Muscle layer of colon (tissue), 2 donors: Measurements from ENCODE around the gene CYP2U1.
"Not testable (repeated sequence)": the region's sequence is repeated elsewhere in the genome, so short reads cannot be mapped to it uniquely, and the experiment has no call there.

Experiments used
- H3K27ac ChIP-seq: one replicate; pipeline ENCODE4 v1.7.0; 2013; ENCODE audit warnings: low read depth, mild to moderate bottlenecking, low read length, moderate library complexity
- H3K27me3 ChIP-seq, 2 donors: one replicate each; pipeline ENCODE4 v1.7.0; 2013; ENCODE audit warnings: low read length in 2 of 2, mild to moderate bottlenecking in 2 of 2; ENCODE audit not compliant: insufficient read depth in 2 of 2, control insufficient read depth in 1 of 2
- H3K36me3 ChIP-seq: one replicate; pipeline ENCODE4 v1.7.0; 2013; ENCODE audit warnings: mild to moderate bottlenecking, low read length; ENCODE audit not compliant: insufficient read depth
- H3K4me1 ChIP-seq: one replicate; pipeline ENCODE4 v1.7.0; 2013; ENCODE audit warnings: mild to moderate bottlenecking, low read length; ENCODE audit not compliant: insufficient read depth
- H3K4me3 ChIP-seq, 2 donors: one replicate each; pipeline ENCODE4 v1.7.0; 2013; ENCODE audit warnings: low read length in 2 of 2, low read depth in 1 of 2, mild to moderate bottlenecking in 1 of 2, moderate library complexity in 1 of 2
- H3K9ac ChIP-seq: one replicate; pipeline ENCODE4 v1.7.0; 2013; ENCODE audit warnings: low read length
- H3K9me3 ChIP-seq: one replicate; pipeline ENCODE4 v1.7.0; 2013; ENCODE audit warnings: mild to moderate bottlenecking, low read length
- donor health status: abdominal sarcoma.
- donor health status: Adenocarcinoma of cecum.

The CYP2U1 gene

DNA sequence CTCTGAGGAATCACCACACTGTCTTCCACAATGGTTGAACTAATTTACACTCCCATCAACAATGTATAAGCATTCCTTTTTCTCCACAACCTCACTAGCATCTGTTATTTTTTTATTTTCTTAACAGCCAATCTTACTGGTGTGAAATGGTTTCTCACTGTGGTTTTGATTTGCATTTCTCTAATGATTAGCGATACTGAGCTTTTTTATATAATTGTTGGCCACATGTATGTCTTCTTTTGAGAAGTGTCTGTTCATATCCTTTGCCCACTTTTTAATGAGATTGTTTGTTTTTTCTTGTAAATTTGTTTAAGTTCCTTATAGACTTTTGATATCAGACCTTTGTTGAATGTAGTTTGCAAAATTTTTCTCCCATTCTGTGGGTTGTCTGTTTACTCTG lies 36.6 kb downstream of the CYP2U1 start:
- not testable (repeated sequence) for H3K9ac ChIP-seq, H3K27ac ChIP-seq, H3K4me3 ChIP-seq, H3K36me3 ChIP-seq, H3K4me1 ChIP-seq, H3K27me3 ChIP-seq, H3K9me3 ChIP-seq

- H3K36me3 ChIP-seq: no peaks in the 10 kb centered on the region
- no peak overlapping the region for H3K9ac ChIP-seq
- no peaks in the 10 kb centered on the region for H3K27me3 ChIP-seq
- no peaks in the 10 kb centered on the region for H3K4me1 ChIP-seq
- no peak overlapping the region for H3K4me3 ChIP-seq
- no peaks in the 10 kb centered on the region for H3K9me3 ChIP-seq
- H3K27ac ChIP-seq: no peak overlapping the region
Measured at GRCh38 chr4:107970063-107970798, 38.9 kb downstream of the CYP2U1 start.

DNA sequence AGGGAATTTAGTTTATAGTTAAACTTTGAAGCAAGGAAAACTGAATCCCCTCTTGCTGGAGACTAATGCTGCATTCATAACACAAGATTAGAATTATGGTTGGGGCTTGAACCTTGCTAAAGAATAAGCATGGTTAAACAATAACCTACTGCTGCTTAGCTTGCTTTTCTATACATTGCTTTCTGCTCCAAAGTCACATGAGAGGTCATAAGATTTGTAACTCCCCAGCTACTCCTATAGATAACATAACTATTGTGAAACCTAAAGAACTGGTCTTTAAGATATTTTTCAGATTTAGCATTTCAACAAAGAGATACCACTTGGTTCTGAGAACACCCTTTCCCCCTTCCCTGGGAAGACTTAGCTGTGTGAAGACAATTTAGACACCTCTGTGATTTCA lies 41.3 kb downstream of the CYP2U1 start:
- Histone ChIP-seq H3K9ac (no peak overlapping the region), H3K27me3 (no peaks in the 10 kb centered on the region), H3K27ac (no peak overlapping the region), H3K36me3 (no peaks in the 10 kb centered on the region), H3K4me1 (no peaks in the 10 kb centered on the region), H3K4me3 (no peak overlapping the region), H3K9me3 (no peaks in the 10 kb centered on the region)

DNA sequence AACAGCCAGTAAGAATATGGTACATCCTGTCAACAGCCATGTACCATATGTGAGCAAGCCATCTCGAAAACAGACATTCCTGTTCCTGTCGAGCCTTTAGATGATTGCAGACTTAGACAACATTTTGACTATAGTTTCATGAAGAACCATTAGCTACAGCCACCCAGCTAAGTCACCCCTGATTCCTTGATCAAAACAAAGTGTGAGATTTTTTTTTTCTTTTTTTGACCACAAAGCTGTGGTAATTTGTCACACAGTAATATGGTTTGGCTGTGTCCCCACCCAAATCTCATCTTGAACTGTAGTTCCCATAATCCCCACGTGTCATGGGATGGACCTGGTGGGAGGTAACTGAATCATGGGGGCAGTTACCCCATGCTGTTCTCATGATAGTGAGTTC lies 43.2 kb downstream of the CYP2U1 start:
- no peaks in the 10 kb centered on the region for H3K36me3 ChIP-seq
- no peak overlapping the region for H3K9ac ChIP-seq
- H3K9me3 ChIP-seq: no peaks in the 10 kb centered on the region
- no peaks in the 10 kb centered on the region for H3K27me3 ChIP-seq
- H3K27ac ChIP-seq: no peak overlapping the region
- H3K4me1 ChIP-seq: no peaks in the 10 kb centered on the region
- H3K4me3 ChIP-seq: no peak overlapping the region

GRCh38 chr4:107977482-107977881 lies 46.1 kb downstream of the CYP2U1 start:
- H3K9ac ChIP-seq: no peak overlapping the region
- H3K9me3 ChIP-seq: no peaks in the 10 kb centered on the region
- no peak overlapping the region for H3K4me3 ChIP-seq
- no peaks in the 10 kb centered on the region for H3K4me1 ChIP-seq
- no peak overlapping the region for H3K27ac ChIP-seq
- H3K36me3 ChIP-seq: no peaks in the 10 kb centered on the region
- no peaks in the 10 kb centered on the region for H3K27me3 ChIP-seq

DNA sequence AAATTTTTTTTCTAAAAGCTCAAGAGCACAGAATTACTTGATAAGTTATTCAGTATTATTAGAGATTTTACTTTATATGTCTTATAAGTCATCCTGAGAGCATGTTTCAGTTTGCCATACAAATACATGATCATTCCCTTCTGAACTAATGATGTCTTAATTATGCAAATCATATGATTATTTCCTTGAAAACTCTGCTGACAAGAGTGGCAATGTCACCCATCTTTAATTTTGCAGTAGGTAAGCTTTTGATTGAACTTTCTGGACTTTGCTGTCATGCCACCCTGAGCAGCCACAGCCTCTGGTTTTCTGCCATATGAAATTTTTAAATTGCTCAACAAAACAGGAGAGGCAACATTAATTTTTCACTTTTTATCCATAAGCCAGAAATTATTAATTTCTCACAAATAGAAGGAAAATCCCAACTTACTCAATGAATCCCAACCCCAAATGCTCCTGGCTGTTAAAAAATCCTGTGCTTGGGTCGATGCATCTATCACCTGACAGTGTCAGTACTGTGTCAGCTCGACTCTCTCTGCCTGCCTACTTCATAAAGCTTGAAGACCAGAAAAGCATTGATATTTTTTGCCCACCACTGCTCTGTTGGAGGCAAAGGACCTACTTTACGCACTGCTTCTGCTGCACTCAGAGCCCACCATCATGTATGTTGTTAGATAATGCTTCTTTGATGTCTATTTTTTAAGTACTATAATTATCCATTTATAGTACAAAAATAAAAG lies 46.8 kb downstream of the CYP2U1 start:
- no peaks in the 10 kb centered on the region for H3K9me3 ChIP-seq
- H3K27ac ChIP-seq: no peak overlapping the region
- H3K36me3 ChIP-seq: no peaks in the 10 kb centered on the region
- no peak overlapping the region for H3K4me3 ChIP-seq
- H3K4me1 ChIP-seq: no peaks in the 10 kb centered on the region
- no peaks in the 10 kb centered on the region for H3K27me3 ChIP-seq
- H3K9ac ChIP-seq: no peak overlapping the region

- Histone ChIP-seq H3K4me1 (no peaks in the 10 kb centered on the region), H3K27ac (no peak overlapping the region), H3K36me3 (no peaks in the 10 kb centered on the region), H3K27me3 (no peaks in the 10 kb centered on the region), H3K9me3 (no peaks in the 10 kb centered on the region), H3K4me3 (no peak overlapping the region), H3K9ac (no peak overlapping the region)
Measured at GRCh38 chr4:107978716-107979451, 47.5 kb downstream of the CYP2U1 start.

DNA sequence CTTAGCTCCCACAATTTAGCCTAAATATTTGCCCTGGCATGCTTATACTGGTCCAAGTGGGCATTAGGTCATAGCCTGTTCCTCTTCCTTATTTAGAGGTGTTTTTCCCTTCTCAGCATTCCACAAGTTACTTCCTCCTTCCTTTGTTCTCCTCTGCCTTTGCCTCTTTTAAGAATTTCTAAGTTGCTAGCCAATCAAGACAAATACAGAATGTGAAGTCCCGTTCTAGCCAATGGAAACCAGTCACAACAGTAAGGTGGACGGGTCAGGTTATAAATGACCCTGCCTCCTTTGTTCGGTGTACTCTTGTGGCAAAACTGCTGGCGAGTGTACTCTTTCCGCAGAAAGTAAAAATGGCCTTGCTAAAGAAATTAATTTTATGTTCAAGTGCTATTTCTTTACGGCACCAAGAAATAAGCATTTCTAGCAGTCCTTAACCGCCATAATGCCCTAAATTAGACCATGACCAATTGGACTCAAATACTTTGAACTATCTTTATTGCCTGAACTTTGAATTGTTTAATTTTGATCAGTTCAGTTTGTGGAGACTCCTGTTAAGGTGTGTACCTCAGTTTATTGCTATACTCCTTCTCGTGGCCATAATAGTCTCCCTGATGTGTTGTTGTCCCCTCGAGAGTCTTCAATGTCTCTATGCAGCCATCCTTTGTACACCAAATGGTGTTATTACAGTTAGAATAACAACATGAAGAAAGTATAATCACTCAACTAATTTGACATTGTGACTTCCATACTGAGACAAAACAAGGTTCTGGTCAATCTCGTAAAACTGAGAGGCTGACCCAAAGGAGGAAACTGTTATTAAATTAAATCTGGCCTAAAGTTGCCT lies 56.8 kb downstream of the CYP2U1 start:
- H3K36me3 ChIP-seq: no peaks in the 10 kb centered on the region
- no peaks in the 10 kb centered on the region for H3K9me3 ChIP-seq
- H3K27me3 ChIP-seq: no peaks in the 10 kb centered on the region
- no peak overlapping the region for H3K4me3 ChIP-seq
- H3K9ac ChIP-seq: no peak overlapping the region
- peaks cover 38% of the 10 kb centered on the region for H3K4me1 ChIP-seq
- H3K27ac ChIP-seq: no peak overlapping the region

GRCh38 chr4:107988763-107989035 lies 57.4 kb downstream of the CYP2U1 start:
- Histone ChIP-seq H3K27ac (no peak overlapping the region), H3K4me3 (no peak overlapping the region), H3K9me3 (no peaks in the 10 kb centered on the region), H3K9ac (no peak overlapping the region), H3K36me3 (no peaks in the 10 kb centered on the region), H3K27me3 (no peaks in the 10 kb centered on the region), H3K4me1 (peaks cover 42% of the 10 kb centered on the region)

- Histone ChIP-seq H3K9me3 (no peaks in the 10 kb centered on the region), H3K27me3 (no peaks in the 10 kb centered on the region), H3K36me3 (no peaks in the 10 kb centered on the region), H3K4me3 (peak overlapping the region; percentile 77 to 92), H3K9ac (peak overlapping the region; percentile 67), H3K4me1 (peaks cover 42% of the 10 kb centered on the region), H3K27ac (peak overlapping the region; percentile 70)
Measured at GRCh38 chr4:107989162-107989536, 57.8 kb downstream of the CYP2U1 start.
